Esophagus mucosa (tissue), 1 donor: Measurements from ENCODE around the gene UCHL5. TPM values are rescaled to one million over a fixed set of nuclear protein-coding genes. Genes with fewer than 3 reads are reported as not detected.

Experiments
- ATAC-seq: fragments of 200-7000 bp; cut with Tn5 transposase; one replicate; pipeline ENCODE4 v1.9.1; 2020
- total RNA-seq: library from RNA; stranded (reverse); gene quantifications from one replicate; pipeline ENCODE4 v1.2.4, GENCODE V29; 2023
- donor health status: DM: yes; HTN: yes; CAD: no.

The UCHL5 gene, protein sequence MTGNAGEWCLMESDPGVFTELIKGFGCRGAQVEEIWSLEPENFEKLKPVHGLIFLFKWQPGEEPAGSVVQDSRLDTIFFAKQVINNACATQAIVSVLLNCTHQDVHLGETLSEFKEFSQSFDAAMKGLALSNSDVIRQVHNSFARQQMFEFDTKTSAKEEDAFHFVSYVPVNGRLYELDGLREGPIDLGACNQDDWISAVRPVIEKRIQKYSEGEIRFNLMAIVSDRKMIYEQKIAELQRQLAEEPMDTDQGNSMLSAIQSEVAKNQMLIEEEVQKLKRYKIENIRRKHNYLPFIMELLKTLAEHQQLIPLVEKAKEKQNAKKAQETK
- 34.0 TPM for total RNA-seq

DNA sequence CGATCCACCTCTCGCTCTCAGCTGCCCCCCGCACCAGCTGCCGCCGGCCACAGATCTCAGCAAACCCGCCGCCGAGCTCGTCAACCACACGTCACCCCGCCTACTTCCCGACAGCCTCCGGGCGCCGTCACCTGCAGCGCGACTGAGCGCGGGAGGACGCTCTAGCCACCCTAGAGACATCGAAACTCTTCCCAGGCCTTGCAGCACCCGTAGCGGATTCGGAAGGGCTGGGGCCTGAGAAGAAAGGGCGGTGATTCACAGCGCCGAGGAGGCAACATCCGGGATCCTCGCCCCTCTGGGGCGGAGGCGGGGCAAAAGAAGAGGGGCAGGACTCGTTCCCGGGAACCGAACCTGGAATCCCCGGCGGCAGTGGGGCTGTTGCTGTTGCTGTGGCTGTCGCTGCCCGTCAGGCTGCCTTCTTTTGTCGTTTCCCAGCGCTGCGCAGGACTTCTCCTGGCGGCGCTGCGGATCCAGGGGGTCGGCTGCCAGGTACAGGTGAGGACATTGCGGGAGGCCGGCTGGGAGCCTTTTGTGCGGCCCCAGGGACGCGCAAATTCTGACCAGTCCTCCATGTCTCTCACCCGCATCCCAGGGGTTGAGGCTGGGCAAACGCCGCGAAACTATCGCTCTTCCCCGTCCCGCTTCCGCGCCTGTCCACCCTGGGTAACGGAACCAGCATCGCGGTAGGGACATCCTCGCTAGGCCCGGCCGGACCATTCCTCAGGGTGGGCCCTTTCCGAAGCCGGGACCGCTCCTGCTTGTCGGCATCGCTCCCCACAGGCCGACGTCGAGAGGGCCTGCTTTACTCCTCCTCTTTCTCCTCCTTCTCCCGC, at the start of gene UCHL5, which contains the start of gene RO60:
Gene UCHL5, minus strand, starts transcription at position 79 of the 833 bp plus-strand sequence. CDS start 100 bp downstream, outside the sequence.
Gene RO60, plus strand, starts transcription at position 331 of the 833 bp plus-strand sequence. CDS start 9,443 bp downstream, outside the sequence.
- peak; percentile 99 for ATAC-seq

GRCh38 chr1:193108471-193108870, 49.3 kb upstream of the UCHL5 start:
- ATAC-seq: no peak

DNA sequence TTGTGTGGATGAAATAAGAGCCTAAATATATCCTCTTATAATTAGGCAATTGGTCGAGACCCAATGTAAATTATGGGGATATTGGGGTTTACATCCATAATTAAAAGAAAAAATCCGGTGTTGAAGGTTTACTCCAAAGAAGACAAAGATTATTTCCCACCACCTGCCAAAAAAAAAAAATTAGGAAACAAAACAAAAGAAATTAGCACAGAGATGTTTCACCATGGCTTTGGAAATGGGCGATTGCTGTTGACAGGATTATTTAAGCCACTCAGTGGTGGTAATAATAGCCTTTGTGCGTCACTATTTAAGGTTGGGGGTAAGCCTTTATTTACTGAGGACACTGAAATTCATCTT, 46.6 kb upstream of the UCHL5 start:
- no peak for ATAC-seq

- ATAC-seq: peak; percentile 96
Measured at GRCh38 chr1:193104907-193105820, 46.0 kb upstream of the UCHL5 start, which contains the start of gene GLRX2. Gene GLRX2 (minus strand): TSS chr1:193105414. CDS start chr1:193105382, 32 bp downstream.

DNA sequence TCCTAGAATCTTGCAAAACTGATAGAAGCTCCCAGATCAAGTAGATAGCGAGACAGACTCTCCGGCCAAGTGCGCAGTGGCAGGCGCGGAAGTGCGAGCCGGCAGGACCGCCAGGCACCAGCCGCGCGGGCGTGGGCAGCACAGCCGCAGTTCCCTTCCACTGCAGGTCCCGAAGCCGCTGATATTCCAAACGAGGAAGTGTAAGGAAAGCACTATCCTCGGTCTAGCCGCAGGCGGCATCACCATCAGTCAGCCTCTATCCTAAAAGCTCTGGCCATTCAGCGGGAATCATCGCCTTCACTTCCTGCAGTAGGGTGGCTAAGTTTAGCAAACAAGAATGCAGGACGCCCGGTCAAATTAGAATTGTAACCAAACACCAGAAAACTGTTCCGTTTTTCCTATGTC, 45.3 kb upstream of the UCHL5 start:
- peak; percentile 40 for ATAC-seq

DNA sequence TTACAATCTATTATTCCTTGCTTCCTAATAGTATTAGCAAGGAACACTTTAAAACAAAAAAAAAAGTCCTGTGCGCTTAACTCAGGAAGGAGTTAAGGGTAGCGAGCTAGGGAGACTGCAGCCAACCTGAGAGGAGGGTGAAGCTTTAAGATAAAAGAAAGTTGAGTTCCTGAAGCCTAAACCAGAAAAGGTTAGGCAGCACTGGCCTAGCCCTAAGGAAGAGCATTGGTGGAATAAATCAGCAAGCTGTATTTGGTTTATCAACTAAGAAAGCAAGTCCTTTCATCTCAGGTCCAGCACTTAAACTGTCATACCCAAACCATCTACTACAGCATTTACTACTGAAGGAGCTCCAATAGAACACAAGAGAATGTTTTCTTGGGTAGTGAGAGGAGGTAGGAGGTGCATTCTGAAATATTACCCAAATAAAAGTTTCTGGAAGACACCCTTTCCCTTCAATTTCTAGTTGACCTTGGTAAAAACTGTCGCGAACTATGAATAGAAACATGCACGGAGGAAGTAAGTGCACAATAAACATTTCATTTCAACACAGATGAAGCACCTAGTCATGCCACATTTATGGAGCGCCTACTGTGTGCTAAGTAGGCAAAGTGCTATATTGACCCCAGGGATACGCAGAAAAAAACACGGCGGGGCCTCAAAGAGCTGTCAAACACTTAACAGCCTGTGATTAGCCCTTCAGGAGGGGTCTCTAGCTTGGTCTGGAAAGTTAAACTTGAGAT, 44.8 kb upstream of the UCHL5 start:
- ATAC-seq: no peak

- no peak for ATAC-seq
Measured at GRCh38 chr1:193102662-193103061, 43.5 kb upstream of the UCHL5 start.

DNA sequence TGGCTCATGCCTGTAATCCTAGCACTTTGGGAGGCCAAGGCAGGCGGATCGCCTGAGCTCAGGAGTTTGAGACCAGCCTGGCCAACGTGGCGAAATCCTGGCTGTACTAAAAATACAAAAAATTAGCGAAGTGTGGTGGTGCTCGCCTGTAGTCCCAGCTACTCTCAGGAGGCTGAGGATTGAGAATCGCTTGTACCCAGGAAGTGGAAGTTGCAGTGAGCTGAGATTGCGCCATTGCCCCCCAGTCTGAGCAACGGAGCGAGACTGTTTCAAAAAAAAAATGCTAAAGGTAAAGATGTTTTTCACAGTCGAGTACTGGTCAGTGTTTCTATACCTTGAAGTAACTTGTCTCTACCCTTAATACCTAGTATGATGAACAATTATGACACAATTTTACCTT, 35.0 kb upstream of the UCHL5 start:
- no peak for ATAC-seq

DNA sequence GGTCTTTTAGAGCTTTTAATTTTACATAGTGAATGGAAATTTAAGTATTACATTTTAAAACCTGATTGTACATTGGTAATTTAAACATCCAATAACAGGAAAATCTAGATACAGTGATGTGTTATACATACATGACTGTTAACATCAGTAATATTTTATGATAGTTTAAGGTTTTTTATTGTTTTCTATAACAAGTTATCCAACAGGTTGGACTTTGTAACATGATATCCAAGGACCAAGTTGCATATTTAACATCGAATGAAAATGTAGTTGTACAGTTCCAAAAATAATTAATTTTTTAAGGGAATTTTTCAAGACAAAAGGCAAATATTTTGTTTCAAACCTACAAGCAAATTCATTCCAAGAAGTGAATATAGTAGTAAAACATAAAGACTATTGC, 31.7 kb upstream of the UCHL5 start:
- ATAC-seq: no peak

GRCh38 chr1:193087893-193088292, 28.7 kb upstream of the UCHL5 start:
- no peak for ATAC-seq

GRCh38 chr1:193086342-193086741, 27.2 kb upstream of the UCHL5 start:
- ATAC-seq: no peak

GRCh38 chr1:193085263-193085662, 26.1 kb upstream of the UCHL5 start:
- no peak for ATAC-seq

DNA sequence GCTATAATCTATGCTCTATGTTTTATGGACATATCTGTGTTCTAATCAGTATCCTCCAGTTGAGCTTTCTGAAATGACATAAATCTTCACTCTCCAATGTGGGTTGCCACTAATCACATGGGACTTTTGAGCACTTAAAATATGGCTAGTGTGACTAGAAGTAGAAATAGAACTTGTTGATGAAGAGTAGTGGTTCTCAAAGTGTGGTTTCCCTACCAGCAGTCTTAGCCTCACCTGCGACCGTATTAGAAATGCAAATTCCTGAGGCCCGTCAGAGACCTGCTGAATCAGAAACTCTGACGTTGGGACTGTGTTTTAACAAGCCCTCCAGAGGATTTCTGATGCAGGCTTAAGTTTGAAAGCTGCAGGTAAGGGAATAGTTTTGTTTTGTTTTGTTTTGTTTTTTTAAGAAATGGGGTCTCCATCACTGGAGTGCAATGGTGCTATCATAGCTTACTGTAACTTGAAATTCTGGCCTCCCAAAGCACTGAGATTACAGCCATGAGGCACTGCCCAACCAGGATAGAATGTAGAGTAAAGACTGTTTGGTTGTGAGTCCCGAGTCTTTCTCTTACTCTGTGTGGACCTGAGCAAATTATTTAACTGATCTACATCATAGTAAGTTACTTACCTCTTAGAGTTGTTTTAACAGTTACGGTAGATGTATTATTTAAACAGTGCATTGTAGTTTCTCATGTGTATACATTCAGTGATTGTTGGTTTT, 24.4 kb upstream of the UCHL5 start:
- no peak for ATAC-seq

DNA sequence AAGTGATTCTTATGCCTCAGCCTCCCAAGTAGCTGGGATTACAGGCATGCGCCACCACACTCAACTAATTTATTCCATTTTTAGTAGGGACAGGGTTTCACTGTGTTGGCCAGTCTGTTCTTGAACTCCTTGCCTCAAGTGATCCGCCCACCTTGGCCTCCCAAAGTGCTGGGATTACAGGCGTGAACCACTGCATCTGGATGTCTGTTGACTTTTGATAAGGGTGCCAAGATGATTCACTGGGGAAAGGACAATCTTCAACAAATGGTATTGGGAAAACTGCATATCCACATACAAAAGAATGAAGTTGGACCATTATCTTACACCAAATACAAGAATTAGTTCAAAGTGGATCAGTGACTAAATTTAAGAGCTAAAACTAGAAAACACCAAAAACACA, 20.0 kb upstream of the UCHL5 start:
- no peak for ATAC-seq

- ATAC-seq: no peak
Measured at GRCh38 chr1:193077991-193078390, 18.8 kb upstream of the UCHL5 start.

DNA sequence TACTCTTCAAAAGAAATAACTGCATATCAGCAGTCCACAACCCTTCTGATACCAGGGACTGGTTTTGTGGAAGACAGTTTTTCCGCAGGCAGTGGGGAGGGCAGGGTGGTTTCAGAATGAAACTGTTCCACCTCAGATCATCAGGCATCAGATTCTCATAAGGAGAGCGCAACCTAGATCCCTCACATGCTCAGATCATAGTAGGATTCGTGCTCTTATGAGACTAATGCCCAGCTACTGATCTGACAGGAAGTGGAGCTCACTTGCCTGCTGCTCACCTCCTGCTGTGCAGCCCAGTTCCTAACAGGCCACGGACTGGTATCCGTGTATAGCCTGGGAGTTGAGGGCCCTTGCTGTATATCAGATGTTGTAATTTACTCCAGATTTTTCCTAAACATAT, 11.8 kb upstream of the UCHL5 start:
- ATAC-seq: no peak

GRCh38 chr1:193070386-193070753, 11.2 kb upstream of the UCHL5 start:
- ATAC-seq: no peak

DNA sequence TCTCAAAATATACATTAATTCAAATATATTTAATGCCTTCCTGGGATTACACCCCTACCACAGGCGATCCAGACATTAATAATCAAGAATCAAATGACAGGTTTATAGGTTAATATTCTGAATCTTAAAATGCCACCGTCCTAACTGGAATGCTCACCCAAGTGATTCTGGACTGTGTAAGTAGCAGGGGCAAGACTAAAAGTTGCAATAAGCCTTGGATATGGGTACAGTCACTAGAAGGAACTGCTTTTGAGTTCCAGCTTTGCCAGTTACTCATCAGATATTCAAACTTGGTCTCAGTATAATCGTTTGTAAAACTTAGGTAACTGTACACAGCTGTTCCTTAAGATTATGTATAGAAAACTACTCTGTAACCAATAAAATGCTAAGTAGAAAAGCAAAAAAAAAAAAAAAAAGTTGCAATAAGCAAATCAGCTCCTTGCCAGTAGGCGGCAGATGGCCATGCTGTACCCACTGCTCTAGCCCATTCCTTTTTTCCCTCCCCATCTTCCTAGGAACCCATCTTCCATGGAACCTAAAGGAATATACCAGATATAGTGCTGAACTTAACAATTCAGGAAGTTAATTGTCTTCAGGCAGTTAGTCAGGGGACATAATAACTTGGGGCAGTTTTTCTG, 10.7 kb upstream of the UCHL5 start:
- ATAC-seq: no peak

- ATAC-seq: no peak
Measured at GRCh38 chr1:193068013-193068412, 8.9 kb upstream of the UCHL5 start.

DNA sequence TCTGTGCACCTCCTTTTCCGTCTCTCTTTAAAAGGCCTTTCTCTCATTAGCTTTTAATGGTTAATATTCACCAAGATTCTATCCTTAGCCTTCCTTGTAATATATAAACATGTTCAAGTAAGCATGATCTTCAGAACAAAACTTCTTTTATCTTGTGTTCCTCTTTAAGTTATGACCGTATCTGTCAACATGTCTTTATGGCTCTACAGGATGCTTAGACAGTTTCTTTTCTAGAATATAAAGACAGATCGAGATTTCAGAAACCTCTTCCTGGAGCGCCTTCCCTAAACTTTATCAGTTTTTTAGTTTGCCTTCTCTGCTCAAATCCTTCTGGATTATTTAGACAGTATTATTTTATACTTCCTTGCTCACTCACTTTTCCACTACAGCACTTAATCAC, 7.4 kb upstream of the UCHL5 start:
- ATAC-seq: no peak

DNA sequence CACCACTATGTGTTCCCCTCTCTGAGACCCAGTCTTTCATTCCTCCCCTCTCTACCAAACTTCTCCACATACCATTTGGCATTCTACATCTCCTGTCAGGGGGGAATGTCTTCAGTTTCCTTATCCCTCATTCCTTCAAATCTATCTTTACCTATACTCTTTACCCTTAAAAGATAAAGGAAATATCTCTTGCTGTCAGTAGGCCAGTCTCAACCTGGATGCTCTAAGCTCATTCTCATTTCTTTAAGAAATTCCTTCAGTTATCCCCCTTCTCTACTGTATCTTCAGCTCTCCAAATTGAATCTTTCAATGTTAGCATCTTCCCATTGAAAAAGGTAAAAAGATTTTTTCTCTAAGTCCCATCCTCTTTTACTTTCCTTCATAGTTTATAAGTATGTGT, 6.8 kb upstream of the UCHL5 start:
- ATAC-seq: no peak
